DOHH2 (cell line): Measurements from ENCODE around the gene ZBTB46.
"Not testable (repeated sequence)": the region's sequence is repeated elsewhere in the genome, so short reads cannot be mapped to it uniquely, and the experiment has no call there.

Experiments used
- H3F3A ChIP-seq: fragments of 200-600 bp; sonication (generic), shearing (Covaris generic); 2 replicates; pipeline ENCODE4 v1.6.0; 2016; ENCODE audit warnings: antibody characterized with exemption, mild to moderate bottlenecking; ENCODE audit not compliant: control insufficient read depth, insufficient read depth
- H3K27ac ChIP-seq: fragments of 200-600 bp; sonication (generic); 2 replicates; pipeline ENCODE4 v1.5.1; 2014; ENCODE audit warnings: low read depth, mild to moderate bottlenecking, low read length, moderate library complexity
- H3K27me3 ChIP-seq: fragments of 200-600 bp; sonication (generic); 2 replicates; pipeline ENCODE4 v1.6.1; 2014; ENCODE audit warnings: mild to moderate bottlenecking, low read length, mixed read lengths; ENCODE audit not compliant: control insufficient read depth
- H3K36me3 ChIP-seq: fragments of 200-600 bp; sonication (generic); 2 replicates; pipeline ENCODE4 v1.6.1; 2014; ENCODE audit warnings: mild to moderate bottlenecking, low read length, moderate library complexity, mixed read lengths; ENCODE audit not compliant: control insufficient read depth
- H3K4me1 ChIP-seq: fragments of 200-600 bp; sonication (generic); 2 replicates; pipeline ENCODE4 v1.6.1; 2014; ENCODE audit warnings: mild to moderate bottlenecking, low read length, mixed read lengths; ENCODE audit not compliant: control insufficient read depth
- H3K4me2 ChIP-seq: fragments of 200-600 bp; sonication (generic); 2 replicates; pipeline ENCODE4 v1.6.0; 2014; ENCODE audit warnings: mild to moderate bottlenecking, low read length, moderate library complexity
- H3K4me3 ChIP-seq: fragments of 200-600 bp; sonication (generic); 2 replicates; pipeline ENCODE4 v1.5.1; 2014; ENCODE audit warnings: mild to moderate bottlenecking, low read length, mixed read lengths
- H3K79me2 ChIP-seq: fragments of 200-600 bp; sonication (generic); 2 replicates; pipeline ENCODE4 v1.6.1; 2014; ENCODE audit warnings: mild to moderate bottlenecking, low read length, mixed read lengths; ENCODE audit not compliant: control insufficient read depth
- H3K9me2 ChIP-seq: fragments of 200-600 bp; sonication (generic); replicated peaks from 2 replicates; pipeline ENCODE4 v1.6.1; 2014; ENCODE audit warnings: mild to moderate bottlenecking, low read length, mixed read lengths; ENCODE audit not compliant: control insufficient read depth
- H3K9me3 ChIP-seq: fragments of 200-600 bp; sonication (generic); 2 replicates; pipeline ENCODE4 v1.6.1; 2014; ENCODE audit warnings: antibody characterized with exemption, low read length, mixed read lengths; ENCODE audit not compliant: control insufficient read depth, insufficient read depth
- H4K20me1 ChIP-seq: fragments of 200-600 bp; sonication (generic); 2 replicates; pipeline ENCODE4 v1.6.0; 2014; ENCODE audit warnings: low read depth, mild to moderate bottlenecking, antibody characterized with exemption, low read length, moderate library complexity; ENCODE audit not compliant: control insufficient read depth, insufficient read depth
- CTCF ChIP-seq: fragments of 200-600 bp; sonication (generic); IDR thresholded peaks from one replicate; pipeline ENCODE4 v1.5.1; 2014; ENCODE audit warnings: antibody characterized with exemption, mild to moderate bottlenecking, low read depth, low read length; ENCODE audit not compliant: poor library complexity, severe bottlenecking
- EZH2phosphoT487 ChIP-seq: fragments of 200-600 bp; sonication (generic); IDR thresholded peaks from 2 replicates; pipeline ENCODE4 v1.6.1; 2017; ENCODE audit warnings: borderline replicate concordance, mild to moderate bottlenecking, antibody characterized with exemption, low read length, moderate library complexity, mixed read lengths

ZBTB46 gene

GRCh38 chr20:63777614-63778013 lies 53.5 kb downstream of the ZBTB46 start:
- Histone ChIP-seq H3K36me3 (no peaks in the 10 kb centered on the region), H3K27ac (no peak overlapping the region), H3F3A (no peaks in the 10 kb centered on the region), H3K9me2 (no peaks in the 10 kb centered on the region), H3K4me2 (no peak overlapping the region), H4K20me1 (no peaks in the 10 kb centered on the region), H3K4me1 (peaks cover 8% of the 10 kb centered on the region), H3K9me3 (no peaks in the 10 kb centered on the region), H3K27me3 (peaks cover 11% of the 10 kb centered on the region), H3K79me2 (no peaks in the 10 kb centered on the region), H3K4me3 (no peak overlapping the region)
- TF ChIP-seq EZH2phosphoT487 = no peak

GRCh38 chr20:63776875-63777274 lies 54.2 kb downstream of the ZBTB46 start:
- H4K20me1 ChIP-seq, H3K27ac ChIP-seq, H3K9me2 ChIP-seq, H3K36me3 ChIP-seq, H3F3A ChIP-seq, H3K4me2 ChIP-seq, H3K79me2 ChIP-seq, H3K4me3 ChIP-seq, H3K4me1 ChIP-seq, H3K9me3 ChIP-seq: not testable (repeated sequence)
- H3K27me3 ChIP-seq = peaks cover 11% of the 10 kb centered on the region

- H3K9me2 ChIP-seq = no peaks in the 10 kb centered on the region
- H3K79me2 ChIP-seq = no peaks in the 10 kb centered on the region
- no peaks in the 10 kb centered on the region for H3K36me3 ChIP-seq
- H3F3A ChIP-seq = no peaks in the 10 kb centered on the region
- H3K9me3 ChIP-seq = no peaks in the 10 kb centered on the region
- H3K27me3 ChIP-seq = peaks cover 11% of the 10 kb centered on the region
- TF ChIP-seq EZH2phosphoT487 (no peak), CTCF (peak; percentile 74)
- H4K20me1 ChIP-seq = no peaks in the 10 kb centered on the region
- no peak overlapping the region for H3K4me3 ChIP-seq
- no peaks in the 10 kb centered on the region for H3K4me1 ChIP-seq
- peak overlapping the region; percentile 48; the same call in 1 of the 2 replicates for H3K4me2 ChIP-seq
- no peak overlapping the region for H3K27ac ChIP-seq
Measured at GRCh38 chr20:63775096-63775978, 55.7 kb downstream of the ZBTB46 start.

GRCh38 chr20:63774306-63774705 lies 56.8 kb downstream of the ZBTB46 start:
- TF ChIP-seq EZH2phosphoT487 (no peak), CTCF (no peak)
- peaks cover 11% of the 10 kb centered on the region for H3K27me3 ChIP-seq
- no peaks in the 10 kb centered on the region for H3K9me2 ChIP-seq
- H3K9me3 ChIP-seq = no peaks in the 10 kb centered on the region
- no peaks in the 10 kb centered on the region for H3F3A ChIP-seq
- no peaks in the 10 kb centered on the region for H3K36me3 ChIP-seq
- no peaks in the 10 kb centered on the region for H4K20me1 ChIP-seq
- H3K79me2 ChIP-seq = no peaks in the 10 kb centered on the region
- no peaks in the 10 kb centered on the region for H3K4me1 ChIP-seq
- H3K4me3 ChIP-seq = no peak overlapping the region
- no peak overlapping the region for H3K4me2 ChIP-seq
- no peak overlapping the region for H3K27ac ChIP-seq
